OCI-LY7 (cell line): ENCODE results near the gene MINDY4B. TPM values are rescaled to one million over a fixed set of nuclear protein-coding genes. Genes with fewer than 3 reads are reported as not detected.

Source experiments
- BruUV-seq: library from RNA; stranded (reverse); fragments of 400-500 nt; replicated peaks from 2 replicates; lab custom pipeline; 2021; lab: Mats Ljungman, UMichigan
- CTCF ChIA-PET: fragments of 300-600 bp; sonication (Branson Sonifier 250); formaldehyde crosslinking; loops from one replicate; lab custom pipeline; 2022; ENCODE audit warnings: antibody characterized with exemption; ENCODE audit not compliant: unreplicated experiment; lab: Charles Lee
- POLR2A ChIA-PET: fragments of 300-600 bp; sonication (Branson Sonifier 250); formaldehyde crosslinking; loops from one replicate; lab custom pipeline; 2022; ENCODE audit warnings: antibody characterized with exemption; lab: Charles Lee
- DNase-seq: peaks from one replicate; pipeline ENCODE4 v3.0.0-alpha.2; 2015; ENCODE audit warnings: low spot score
- H2AFZ ChIP-seq: fragments of 200-600 bp; sonication (generic), shearing (Covaris generic); 2 replicates; pipeline ENCODE4 v1.6.1; 2014; ENCODE audit warnings: mild to moderate bottlenecking, antibody characterized with exemption, low read length, moderate library complexity
- H3K27ac ChIP-seq: fragments of 200-600 bp; sonication (generic); 2 replicates; pipeline ENCODE4 v1.5.1; 2014; ENCODE audit warnings: mixed run types, low read depth, mild to moderate bottlenecking, moderate library complexity, low read length, inconsistent platforms; ENCODE audit not compliant: poor library complexity, severe bottlenecking
- H3K36me3 ChIP-seq: fragments of 200-600 bp; sonication (generic); 2 replicates; pipeline ENCODE4 v1.6.1; 2014; ENCODE audit warnings: mild to moderate bottlenecking, antibody characterized with exemption, low read length, moderate library complexity, mixed read lengths; ENCODE audit not compliant: insufficient read depth
- H3K4me1 ChIP-seq: fragments of 200-600 bp; sonication (generic); 2 replicates; pipeline ENCODE4 v1.5.1; 2014; ENCODE audit warnings: mild to moderate bottlenecking, low read length; ENCODE audit not compliant: insufficient read depth, poor library complexity, severe bottlenecking
- H3K4me2 ChIP-seq: fragments of 200-600 bp; sonication (generic); 2 replicates; pipeline ENCODE4 v1.6.1; 2014; ENCODE audit warnings: mild to moderate bottlenecking, low read length
- H3K4me3 ChIP-seq: fragments of 200-600 bp; sonication (generic); 2 replicates; pipeline ENCODE4 v1.5.1; 2014; ENCODE audit warnings: mild to moderate bottlenecking, low read depth, low read length; ENCODE audit not compliant: poor library complexity, severe bottlenecking
- H3K79me2 ChIP-seq: fragments of 200-600 bp; sonication (generic); 2 replicates; pipeline ENCODE4 v1.6.1; 2016; ENCODE audit warnings: low read depth, mild to moderate bottlenecking, low read length, moderate library complexity, mixed read lengths; ENCODE audit not compliant: insufficient read depth
- H3K9me2 ChIP-seq: fragments of 200-600 bp; sonication (generic); 2 replicates; pipeline ENCODE4 v1.6.1; 2016; ENCODE audit warnings: mild to moderate bottlenecking, low read length, mixed read lengths; ENCODE audit not compliant: insufficient read depth
- H3K9me3 ChIP-seq: fragments of 200-600 bp; sonication (generic); 2 replicates; pipeline ENCODE4 v1.6.1; 2014; ENCODE audit warnings: mild to moderate bottlenecking, mixed run types, low read length, mixed read lengths
- H4K20me1 ChIP-seq: fragments of 200-600 bp; sonication (generic); 2 replicates; pipeline ENCODE4 v1.6.1; 2014; ENCODE audit warnings: mild to moderate bottlenecking, antibody characterized with exemption, low read length, moderate library complexity, mixed read lengths; ENCODE audit not compliant: insufficient read depth
- EZH2phosphoT487 ChIP-seq: fragments of 200-600 bp; sonication (generic); IDR thresholded peaks from 2 replicates; pipeline ENCODE4 v1.6.1; 2018; ENCODE audit warnings: low read depth, borderline replicate concordance, mild to moderate bottlenecking, mixed run types, antibody characterized with exemption, low read length, moderate library complexity, mixed read lengths
- intact Hi-C: fragments of 100-400 bp; cut with micrococcal nuclease; formaldehyde crosslinking; loops from one replicate; pipeline ENCODE4 v1.10.0; 2022; ENCODE audit not compliant: unreplicated experiment
- total RNA-seq, 2 experiments: library from RNA; depleted of rRNA in 1 of 2; stranded (reverse); fragments of >200 nt in 1 of 2; shearing (Covaris generic) in 1 of 2; gene quantifications; 2 replicates each; pipeline ENCODE4 v1.2.3, GENCODE V29; 2014 to 2022
- TF ChIP-seq, protein P1 (sequence below): fragments of 200-600 bp; sonication (generic); conservative IDR thresholded peaks from 2 replicates; pipeline ENCODE4 v1.5.1; 2014; ENCODE audit warnings: mild to moderate bottlenecking, antibody characterized with exemption, low read length, moderate library complexity, mixed read lengths

MINDY4B gene
- total RNA-seq, 2 experiments from 2014 or later = not detected

DNA sequence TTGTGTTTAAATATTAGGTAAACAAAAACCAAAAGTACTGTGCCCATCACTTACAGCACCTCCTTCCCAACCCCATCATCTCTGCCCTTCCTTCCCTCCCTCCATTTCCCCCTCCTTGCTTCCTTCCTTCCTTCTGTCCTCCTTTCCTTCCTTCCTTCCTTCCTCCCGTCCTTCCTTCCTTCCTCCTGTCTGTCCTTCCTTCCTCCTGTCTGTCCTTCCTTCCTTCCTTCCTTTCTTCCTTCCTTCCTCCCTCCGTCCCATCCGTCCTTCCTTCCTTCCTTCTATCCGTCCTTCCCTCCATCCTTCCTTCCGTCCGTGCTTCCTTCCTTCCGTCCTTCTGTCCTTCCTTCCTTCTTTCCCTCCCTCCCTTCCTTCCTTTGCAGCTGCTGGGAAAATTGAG lies 74.5 kb downstream of the MINDY4B start:
- Histone ChIP-seq H3K36me3 (no peaks in the 10 kb centered on the region), H4K20me1 (no peaks in the 10 kb centered on the region), H3K79me2 (no peaks in the 10 kb centered on the region), H3K9me3 (no peaks in the 10 kb centered on the region), H3K4me1 (no peaks in the 10 kb centered on the region), H3K27ac (no peak overlapping the region), H3K4me3 (no peak overlapping the region), H3K9me2 (no peaks in the 10 kb centered on the region), H3K4me2 (no peak overlapping the region), H2AFZ (no peak overlapping the region)
- TF ChIP-seq, protein P1, sequence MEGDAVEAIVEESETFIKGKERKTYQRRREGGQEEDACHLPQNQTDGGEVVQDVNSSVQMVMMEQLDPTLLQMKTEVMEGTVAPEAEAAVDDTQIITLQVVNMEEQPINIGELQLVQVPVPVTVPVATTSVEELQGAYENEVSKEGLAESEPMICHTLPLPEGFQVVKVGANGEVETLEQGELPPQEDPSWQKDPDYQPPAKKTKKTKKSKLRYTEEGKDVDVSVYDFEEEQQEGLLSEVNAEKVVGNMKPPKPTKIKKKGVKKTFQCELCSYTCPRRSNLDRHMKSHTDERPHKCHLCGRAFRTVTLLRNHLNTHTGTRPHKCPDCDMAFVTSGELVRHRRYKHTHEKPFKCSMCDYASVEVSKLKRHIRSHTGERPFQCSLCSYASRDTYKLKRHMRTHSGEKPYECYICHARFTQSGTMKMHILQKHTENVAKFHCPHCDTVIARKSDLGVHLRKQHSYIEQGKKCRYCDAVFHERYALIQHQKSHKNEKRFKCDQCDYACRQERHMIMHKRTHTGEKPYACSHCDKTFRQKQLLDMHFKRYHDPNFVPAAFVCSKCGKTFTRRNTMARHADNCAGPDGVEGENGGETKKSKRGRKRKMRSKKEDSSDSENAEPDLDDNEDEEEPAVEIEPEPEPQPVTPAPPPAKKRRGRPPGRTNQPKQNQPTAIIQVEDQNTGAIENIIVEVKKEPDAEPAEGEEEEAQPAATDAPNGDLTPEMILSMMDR = no peak
- TF ChIP-seq EZH2phosphoT487 = no peak
- POLR2A ChIA-PET = interaction anchor here (0.5 kb wide), 1 partner anchor 217 kb away, joined by 3 read pairs; no protein-coding TSS in a partner anchor
- no TSS peak for BruUV-seq
- intact Hi-C loops = loop anchor here (10.0 kb wide), 1 partner anchor 106 kb away; no protein-coding TSS in a partner anchor
- CTCF ChIA-PET = no interaction called here
- DNase-seq = no peak

DNA sequence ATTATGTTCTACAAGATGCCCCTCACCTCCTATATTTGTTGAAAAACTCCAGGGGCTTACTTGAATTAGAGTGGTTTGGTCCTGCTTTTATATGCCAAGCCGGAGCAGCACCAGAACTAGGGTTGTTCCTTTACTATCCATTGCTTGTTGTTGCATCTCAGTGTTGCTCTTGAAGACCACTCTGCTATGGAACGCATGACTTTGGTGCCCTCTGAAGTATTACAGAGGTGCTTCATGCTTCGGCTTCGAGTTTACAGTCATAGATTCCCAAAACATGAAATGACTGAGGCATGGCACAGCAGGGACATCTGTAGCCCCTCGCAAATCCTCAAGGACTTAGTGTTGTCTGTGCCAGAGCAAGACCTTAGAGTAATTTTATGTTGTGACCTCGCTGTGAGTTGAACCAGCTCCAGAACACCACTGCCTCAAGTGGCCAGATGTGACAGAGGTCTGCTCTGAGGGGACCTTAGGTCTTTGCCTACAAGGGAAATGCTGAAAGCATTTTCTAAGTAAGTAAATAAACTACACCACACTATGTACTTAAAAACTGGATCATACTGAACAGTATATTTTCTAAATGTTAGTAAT lies 75.1 kb downstream of the MINDY4B start:
- ChIA-PET CTCF (no interaction called here), POLR2A (interaction anchor here (0.5 kb wide), 1 partner anchor 216 kb away, joined by 3 read pairs; no protein-coding TSS in a partner anchor)
- no peak overlapping the region for H2AFZ ChIP-seq
- no peak overlapping the region for H3K27ac ChIP-seq
- TF ChIP-seq, protein P1 = peak; percentile 74
- TF ChIP-seq EZH2phosphoT487 = no peak
- H4K20me1 ChIP-seq = no peaks in the 10 kb centered on the region
- no peaks in the 10 kb centered on the region for H3K79me2 ChIP-seq
- no peaks in the 10 kb centered on the region for H3K36me3 ChIP-seq
- peak; percentile 26 for DNase-seq
- H3K4me3 ChIP-seq = no peak overlapping the region
- no peak overlapping the region for H3K4me2 ChIP-seq
- no TSS peak for BruUV-seq
- H3K9me3 ChIP-seq = no peaks in the 10 kb centered on the region
- intact Hi-C loops = loop anchor here (10.0 kb wide), 1 partner anchor 105 kb away; no protein-coding TSS in a partner anchor
- H3K4me1 ChIP-seq = no peaks in the 10 kb centered on the region
- no peaks in the 10 kb centered on the region for H3K9me2 ChIP-seq

DNA sequence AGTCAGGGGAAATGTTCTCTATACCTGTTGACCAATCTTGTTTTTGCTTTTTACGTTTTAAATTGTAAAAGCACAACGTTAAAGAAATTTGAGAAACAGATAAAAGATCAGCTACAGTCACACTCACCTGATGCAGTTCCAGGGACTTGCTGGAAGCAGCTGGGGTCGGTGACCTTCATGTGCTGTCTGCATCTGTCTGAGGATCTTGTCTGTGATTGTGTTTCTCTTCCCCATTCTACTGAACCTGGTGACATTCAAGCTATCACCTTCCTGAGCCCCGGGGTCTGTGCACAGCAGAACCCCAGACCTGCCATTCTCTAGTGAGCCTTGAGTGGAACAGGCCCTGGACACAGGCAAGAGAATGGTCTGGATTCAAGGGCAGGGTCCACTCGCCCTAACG lies 75.8 kb downstream of the MINDY4B start:
- Histone ChIP-seq H3K79me2 (no peaks in the 10 kb centered on the region), H3K4me1 (no peaks in the 10 kb centered on the region), H3K9me2 (no peaks in the 10 kb centered on the region), H3K9me3 (no peaks in the 10 kb centered on the region), H3K27ac (no peak overlapping the region), H2AFZ (no peak overlapping the region), H4K20me1 (no peaks in the 10 kb centered on the region), H3K4me3 (no peak overlapping the region), H3K36me3 (no peaks in the 10 kb centered on the region), H3K4me2 (no peak overlapping the region)
- TF ChIP-seq, protein P1 = no peak
- no peak for TF ChIP-seq EZH2phosphoT487
- no peak for DNase-seq
- no TSS peak for BruUV-seq
- intact Hi-C loops = no loop called here
- ChIA-PET CTCF (interaction anchor here (1.4 kb wide), 1 partner anchor 108 kb away, joined by 5 read pairs; no protein-coding TSS in a partner anchor), POLR2A (no interaction called here)
